Ishikawa (cell line): ENCODE data around the gene SDHAF1.

ENCODE experiments used
- CEBPB ChIP-seq: IDR thresholded peaks from 2 replicates; pipeline ENCODE4 v1.6.1; 2012
- CREB1 ChIP-seq: IDR thresholded peaks from 2 replicates; pipeline ENCODE4 v1.6.1; 2012; ENCODE audit warnings: low read depth
- EGR1 ChIP-seq: IDR thresholded peaks from 2 replicates; pipeline ENCODE4 v1.6.1; 2012
- EP300 ChIP-seq: IDR thresholded peaks from 2 replicates; pipeline ENCODE4 v1.6.1; 2012; ENCODE audit warnings: borderline replicate concordance
- FOXM1 ChIP-seq: IDR thresholded peaks from 2 replicates; pipeline ENCODE4 v1.6.1; 2012; ENCODE audit warnings: low read depth, borderline replicate concordance
- NFIC ChIP-seq: IDR thresholded peaks from 2 replicates; pipeline ENCODE4 v1.6.1; 2012
- RAD21 ChIP-seq: IDR thresholded peaks from 2 replicates; pipeline ENCODE4 v1.6.1; 2012; ENCODE audit warnings: low read depth
- REST ChIP-seq: IDR thresholded peaks from 2 replicates; pipeline ENCODE4 v1.6.1; 2012; ENCODE audit warnings: low read depth, mild to moderate bottlenecking
- TAF1 ChIP-seq: IDR thresholded peaks from 2 replicates; pipeline ENCODE4 v1.6.1; 2012; ENCODE audit warnings: low read depth, mild to moderate bottlenecking
- TCF12 ChIP-seq: IDR thresholded peaks from 2 replicates; pipeline ENCODE4 v1.6.1; 2012; ENCODE audit warnings: low read depth
- TEAD4 ChIP-seq: IDR thresholded peaks from 2 replicates; pipeline ENCODE4 v1.6.1; 2012
- USF1 ChIP-seq: IDR thresholded peaks from 2 replicates; pipeline ENCODE4 v1.6.1; 2012
- YY1 ChIP-seq: IDR thresholded peaks from 2 replicates; pipeline ENCODE4 v1.6.1; 2012; ENCODE audit warnings: low read depth
- ZBTB7A ChIP-seq: IDR thresholded peaks from 2 replicates; pipeline ENCODE4 v1.6.1; 2012; ENCODE audit warnings: low read depth
- TF ChIP-seq, protein P1 (sequence below): IDR thresholded peaks from 2 replicates; pipeline ENCODE4 v1.6.1; 2012

SDHAF1 gene

GRCh38 chr19:35990156-35990555 lies 4.8 kb upstream of the SDHAF1 start:
- TF ChIP-seq TAF1 (no peak), TCF12 (no peak), ZBTB7A (no peak), USF1 (no peak), EGR1 (no peak), RAD21 (no peak), CREB1 (no peak), TEAD4 (no peak), CEBPB (no peak), REST (no peak), NFIC (no peak), EP300 (no peak)
- TF ChIP-seq, protein P1, sequence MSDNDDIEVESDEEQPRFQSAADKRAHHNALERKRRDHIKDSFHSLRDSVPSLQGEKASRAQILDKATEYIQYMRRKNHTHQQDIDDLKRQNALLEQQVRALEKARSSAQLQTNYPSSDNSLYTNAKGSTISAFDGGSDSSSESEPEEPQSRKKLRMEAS = no peak

DNA sequence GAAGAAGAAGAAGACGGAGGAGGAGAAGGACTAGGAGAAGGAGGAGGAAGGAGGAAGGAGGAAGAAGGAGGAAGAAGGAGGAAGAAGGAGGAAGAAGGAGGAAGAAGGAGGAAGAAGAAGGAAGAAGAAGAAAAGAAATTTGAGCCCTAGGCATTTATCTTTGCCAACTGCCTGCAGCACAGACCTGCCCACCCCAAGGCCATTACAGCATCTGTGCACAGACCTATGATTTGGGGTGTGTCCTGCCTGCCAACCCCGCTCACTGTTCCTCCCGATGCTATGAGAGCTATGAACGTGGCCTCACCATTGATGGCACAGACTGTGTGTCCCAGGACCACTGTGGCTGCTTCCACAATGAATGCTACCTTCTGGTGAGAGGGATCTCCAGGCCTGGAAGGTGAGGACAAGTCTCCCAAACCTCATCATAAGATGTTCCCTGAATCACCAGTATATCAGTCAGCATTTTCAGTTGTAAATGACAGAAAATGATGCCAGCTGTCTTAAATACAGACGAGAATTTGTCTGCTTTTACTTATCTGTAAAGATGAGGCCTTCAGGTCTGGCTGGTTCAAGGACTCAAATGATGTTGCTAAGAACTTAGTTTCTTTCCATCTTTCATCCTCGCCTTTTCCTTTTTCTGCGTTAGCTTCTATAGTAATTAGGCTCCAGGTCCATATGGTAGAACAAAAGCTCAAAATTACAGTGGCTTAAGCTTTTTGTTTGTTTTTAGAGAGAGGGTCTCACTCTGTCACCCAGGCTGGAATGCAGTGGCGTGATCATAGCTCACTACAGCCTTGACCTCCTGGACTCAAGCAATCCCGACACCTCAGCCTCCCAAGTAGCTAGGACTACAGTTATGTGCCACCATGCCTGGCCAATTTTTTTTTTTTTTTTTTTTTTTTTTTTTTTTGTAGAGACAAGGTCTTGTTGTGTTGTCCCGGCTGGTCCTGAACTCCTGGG lies 3.9 kb upstream of the SDHAF1 start:
- TF ChIP-seq USF1 (no peak), CREB1 (no peak), YY1 (no peak), RAD21 (no peak), TEAD4 (no peak), EP300 (no peak), ZBTB7A (no peak), TCF12 (no peak), TAF1 (no peak), REST (no peak), CEBPB (no peak), NFIC (no peak), EGR1 (no peak), FOXM1 (no peak)
- TF ChIP-seq, protein P1 = no peak

DNA sequence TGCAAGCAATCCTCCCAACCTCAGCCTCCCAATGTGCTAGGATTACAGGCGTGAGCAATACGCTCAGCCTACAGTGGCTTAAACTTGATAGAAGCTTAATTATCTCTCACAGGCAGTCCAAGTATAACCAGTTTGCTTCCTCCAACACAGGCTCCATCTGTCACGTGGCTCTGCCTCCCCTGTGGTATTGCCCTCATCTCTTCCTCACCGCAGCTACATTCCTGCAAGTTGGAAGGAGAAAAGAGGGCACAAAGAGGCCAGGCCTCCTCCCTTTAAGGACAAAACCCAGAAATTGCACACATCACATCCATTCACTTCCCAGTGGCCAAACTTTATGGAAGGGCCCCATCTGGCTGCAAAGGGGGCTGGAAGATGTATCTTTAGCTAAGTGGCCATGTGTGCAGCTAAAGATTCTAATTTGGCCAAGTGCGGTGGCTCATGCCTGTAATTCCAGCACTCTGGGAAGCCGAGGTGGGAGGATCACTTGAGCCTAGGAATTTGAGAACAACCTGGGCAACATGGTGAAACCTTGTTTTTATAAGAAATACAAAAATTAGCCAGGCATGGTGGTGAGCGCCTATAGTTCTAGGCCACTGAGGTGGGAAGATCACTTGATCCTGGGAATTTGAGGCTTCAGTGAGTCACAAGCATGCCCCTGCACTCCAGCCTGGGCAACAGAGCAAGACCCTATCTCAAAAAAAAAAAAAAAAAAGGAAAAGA lies 3.1 kb upstream of the SDHAF1 start:
- TF ChIP-seq TAF1 (no peak), USF1 (0 out of 2 replicates have a peak, but pooled peaks have one; percentile 17)

GRCh38 chr19:35992907-35993765 lies 1.9 kb upstream of the SDHAF1 start:
- TF ChIP-seq TAF1 (no peak), REST (no peak), CEBPB (no peak), NFIC (no peak), YY1 (no peak), RAD21 (no peak), EP300 (no peak), FOXM1 (no peak), USF1 (no peak), ZBTB7A (no peak), TCF12 (no peak), TEAD4 (no peak), CREB1 (no peak), EGR1 (no peak)
- TF ChIP-seq, protein P1 = no peak
